Measurements from ENCODE around the gene STPG4.

GRCh38 chr2:47065343-47065742 lies 89.8 kb downstream of the STPG4 start:
- TF ChIP-seq CTCF (IDR thresholded peaks at IDR 0.05) (no peak), POLR2A (IDR thresholded peaks at IDR 0.05) (no peak)

Data from lower leg skin (tissue), 3 donors.